Measurements from ENCODE around the gene COL5A1.

- TF ChIP-seq CTCF (IDR thresholded peaks at IDR 0.05; ENCODE audit: low read length), result no peak
- TF ChIP-seq EZH2 (IDR thresholded peaks at IDR 0.05; ENCODE audit: borderline replicate concordance, low read length), result no peak
These were observed 103.0 kb downstream of the COL5A1 start for GRCh38 chr9:134744385-134745295.

Data from OCI-LY1 (cell line).